ENCODE measurements around the gene NEK1. TPM values are rescaled to one million over a fixed set of nuclear protein-coding genes. Genes with fewer than 3 reads are reported as not detected.

The NEK1 gene
- total and polyA plus RNA-seq, 2 of the 8 experiments (the other 6 are each of a cell fraction or from before 2014, with no cell fraction given): 3.9 to 11.7 TPM

DNA sequence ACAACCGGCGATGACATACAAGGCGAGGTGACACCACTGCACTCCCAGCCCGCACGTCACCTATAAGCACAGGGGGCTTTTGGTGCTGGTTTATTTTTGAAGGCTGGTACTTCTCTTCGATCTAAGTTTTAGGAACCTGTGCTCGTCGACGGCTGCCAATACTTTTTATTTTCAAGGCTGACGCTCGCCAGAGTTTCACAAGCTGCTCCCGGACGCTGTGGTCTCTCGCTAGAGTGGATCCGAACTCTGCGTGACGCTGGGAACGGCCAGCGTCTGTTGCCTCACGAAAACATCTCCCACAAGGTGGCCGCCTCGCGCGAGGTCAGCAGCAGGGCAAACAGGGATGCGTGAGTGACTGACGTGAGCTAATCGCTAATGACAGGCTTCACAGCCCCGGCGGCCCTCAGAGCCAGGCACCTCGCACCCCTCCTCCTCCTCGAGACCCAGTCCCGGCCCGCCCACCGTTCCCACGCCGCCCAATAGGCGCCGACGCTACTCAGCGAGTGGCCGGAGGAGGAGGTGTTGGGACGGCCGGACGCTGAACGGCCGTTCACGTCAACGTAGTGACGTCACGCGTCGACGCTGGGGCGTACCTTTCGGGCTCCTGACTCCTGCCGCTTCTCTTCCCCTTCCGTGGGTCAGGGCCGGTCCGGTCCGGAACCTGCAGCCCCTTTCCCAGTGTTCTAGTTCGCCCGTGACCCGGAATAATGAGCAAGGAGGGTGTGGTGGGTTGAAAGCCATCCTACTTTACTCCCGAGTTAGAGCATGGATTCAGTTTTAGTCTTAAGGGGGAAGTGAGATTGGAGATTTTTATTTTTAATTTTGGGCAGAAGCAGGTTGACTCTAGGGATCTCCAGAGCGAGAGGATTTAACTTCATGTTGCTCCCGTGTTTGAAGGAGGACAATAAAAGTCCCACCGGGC is 7.8 kb upstream of the NEK1 start, which contains the start of gene CLCN3 (continued):
- TF ChIP-seq, protein P1, sequence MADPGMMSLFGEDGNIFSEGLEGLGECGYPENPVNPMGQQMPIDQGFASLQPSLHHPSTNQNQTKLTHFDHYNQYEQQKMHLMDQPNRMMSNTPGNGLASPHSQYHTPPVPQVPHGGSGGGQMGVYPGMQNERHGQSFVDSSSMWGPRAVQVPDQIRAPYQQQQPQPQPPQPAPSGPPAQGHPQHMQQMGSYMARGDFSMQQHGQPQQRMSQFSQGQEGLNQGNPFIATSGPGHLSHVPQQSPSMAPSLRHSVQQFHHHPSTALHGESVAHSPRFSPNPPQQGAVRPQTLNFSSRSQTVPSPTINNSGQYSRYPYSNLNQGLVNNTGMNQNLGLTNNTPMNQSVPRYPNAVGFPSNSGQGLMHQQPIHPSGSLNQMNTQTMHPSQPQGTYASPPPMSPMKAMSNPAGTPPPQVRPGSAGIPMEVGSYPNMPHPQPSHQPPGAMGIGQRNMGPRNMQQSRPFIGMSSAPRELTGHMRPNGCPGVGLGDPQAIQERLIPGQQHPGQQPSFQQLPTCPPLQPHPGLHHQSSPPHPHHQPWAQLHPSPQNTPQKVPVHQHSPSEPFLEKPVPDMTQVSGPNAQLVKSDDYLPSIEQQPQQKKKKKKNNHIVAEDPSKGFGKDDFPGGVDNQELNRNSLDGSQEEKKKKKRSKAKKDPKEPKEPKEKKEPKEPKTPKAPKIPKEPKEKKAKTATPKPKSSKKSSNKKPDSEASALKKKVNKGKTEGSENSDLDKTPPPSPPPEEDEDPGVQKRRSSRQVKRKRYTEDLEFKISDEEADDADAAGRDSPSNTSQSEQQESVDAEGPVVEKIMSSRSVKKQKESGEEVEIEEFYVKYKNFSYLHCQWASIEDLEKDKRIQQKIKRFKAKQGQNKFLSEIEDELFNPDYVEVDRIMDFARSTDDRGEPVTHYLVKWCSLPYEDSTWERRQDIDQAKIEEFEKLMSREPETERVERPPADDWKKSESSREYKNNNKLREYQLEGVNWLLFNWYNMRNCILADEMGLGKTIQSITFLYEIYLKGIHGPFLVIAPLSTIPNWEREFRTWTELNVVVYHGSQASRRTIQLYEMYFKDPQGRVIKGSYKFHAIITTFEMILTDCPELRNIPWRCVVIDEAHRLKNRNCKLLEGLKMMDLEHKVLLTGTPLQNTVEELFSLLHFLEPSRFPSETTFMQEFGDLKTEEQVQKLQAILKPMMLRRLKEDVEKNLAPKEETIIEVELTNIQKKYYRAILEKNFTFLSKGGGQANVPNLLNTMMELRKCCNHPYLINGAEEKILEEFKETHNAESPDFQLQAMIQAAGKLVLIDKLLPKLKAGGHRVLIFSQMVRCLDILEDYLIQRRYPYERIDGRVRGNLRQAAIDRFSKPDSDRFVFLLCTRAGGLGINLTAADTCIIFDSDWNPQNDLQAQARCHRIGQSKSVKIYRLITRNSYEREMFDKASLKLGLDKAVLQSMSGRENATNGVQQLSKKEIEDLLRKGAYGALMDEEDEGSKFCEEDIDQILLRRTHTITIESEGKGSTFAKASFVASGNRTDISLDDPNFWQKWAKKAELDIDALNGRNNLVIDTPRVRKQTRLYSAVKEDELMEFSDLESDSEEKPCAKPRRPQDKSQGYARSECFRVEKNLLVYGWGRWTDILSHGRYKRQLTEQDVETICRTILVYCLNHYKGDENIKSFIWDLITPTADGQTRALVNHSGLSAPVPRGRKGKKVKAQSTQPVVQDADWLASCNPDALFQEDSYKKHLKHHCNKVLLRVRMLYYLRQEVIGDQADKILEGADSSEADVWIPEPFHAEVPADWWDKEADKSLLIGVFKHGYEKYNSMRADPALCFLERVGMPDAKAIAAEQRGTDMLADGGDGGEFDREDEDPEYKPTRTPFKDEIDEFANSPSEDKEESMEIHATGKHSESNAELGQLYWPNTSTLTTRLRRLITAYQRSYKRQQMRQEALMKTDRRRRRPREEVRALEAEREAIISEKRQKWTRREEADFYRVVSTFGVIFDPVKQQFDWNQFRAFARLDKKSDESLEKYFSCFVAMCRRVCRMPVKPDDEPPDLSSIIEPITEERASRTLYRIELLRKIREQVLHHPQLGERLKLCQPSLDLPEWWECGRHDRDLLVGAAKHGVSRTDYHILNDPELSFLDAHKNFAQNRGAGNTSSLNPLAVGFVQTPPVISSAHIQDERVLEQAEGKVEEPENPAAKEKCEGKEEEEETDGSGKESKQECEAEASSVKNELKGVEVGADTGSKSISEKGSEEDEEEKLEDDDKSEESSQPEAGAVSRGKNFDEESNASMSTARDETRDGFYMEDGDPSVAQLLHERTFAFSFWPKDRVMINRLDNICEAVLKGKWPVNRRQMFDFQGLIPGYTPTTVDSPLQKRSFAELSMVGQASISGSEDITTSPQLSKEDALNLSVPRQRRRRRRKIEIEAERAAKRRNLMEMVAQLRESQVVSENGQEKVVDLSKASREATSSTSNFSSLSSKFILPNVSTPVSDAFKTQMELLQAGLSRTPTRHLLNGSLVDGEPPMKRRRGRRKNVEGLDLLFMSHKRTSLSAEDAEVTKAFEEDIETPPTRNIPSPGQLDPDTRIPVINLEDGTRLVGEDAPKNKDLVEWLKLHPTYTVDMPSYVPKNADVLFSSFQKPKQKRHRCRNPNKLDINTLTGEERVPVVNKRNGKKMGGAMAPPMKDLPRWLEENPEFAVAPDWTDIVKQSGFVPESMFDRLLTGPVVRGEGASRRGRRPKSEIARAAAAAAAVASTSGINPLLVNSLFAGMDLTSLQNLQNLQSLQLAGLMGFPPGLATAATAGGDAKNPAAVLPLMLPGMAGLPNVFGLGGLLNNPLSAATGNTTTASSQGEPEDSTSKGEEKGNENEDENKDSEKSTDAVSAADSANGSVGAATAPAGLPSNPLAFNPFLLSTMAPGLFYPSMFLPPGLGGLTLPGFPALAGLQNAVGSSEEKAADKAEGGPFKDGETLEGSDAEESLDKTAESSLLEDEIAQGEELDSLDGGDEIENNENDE (IDR thresholded peaks at IDR 0.05; ENCODE audit: insufficient replicate concordance, low read length): no peak
- TF ChIP-seq TCF12 (IDR thresholded peaks at IDR 0.05; ENCODE audit: low read depth, low read length) (no peak), HDAC2 (IDR thresholded peaks at IDR 0.05; ENCODE audit: borderline replicate concordance in 1 of 2, low read depth in 2 of 2, low read length in 2 of 2) (no peak; a peak in 1 of 4 replicates), ZNF274 (IDR thresholded peaks at IDR 0.05; ENCODE audit: borderline replicate concordance, extremely low read depth, low read length) (no peak), JUN (IDR thresholded peaks at IDR 0.05; ENCODE audit: low read depth, low read length) (peak; percentile 49; the same call in 1 of the 2 replicates), RBBP5 (IDR thresholded peaks at IDR 0.05; ENCODE audit: borderline replicate concordance, low read depth, low read length) (peak; percentile 52), TAF7 (optimal IDR thresholded peaks at IDR 0.05; ENCODE audit: borderline replicate concordance, low read depth, low read length) (peak; percentile 69), MAFK (IDR thresholded peaks at IDR 0.05; ENCODE audit: low read depth, low read length) (no peak), GTF2F1 (IDR thresholded peaks at IDR 0.05; ENCODE audit: borderline replicate concordance, low read depth, low read length) (no peak)
